Measurements from ENCODE around the gene POM121C. TPM values are rescaled to one million over a fixed set of nuclear protein-coding genes. Genes with fewer than 3 reads are reported as not detected.
"Not testable (repeated sequence)": the region's sequence is repeated elsewhere in the genome, so short reads cannot be mapped to it uniquely, and the experiment has no call there.

The POM121C gene
- total and polyA plus RNA-seq, 2 experiments from 2014 or later, result 41.5 to 44.0 TPM

DNA sequence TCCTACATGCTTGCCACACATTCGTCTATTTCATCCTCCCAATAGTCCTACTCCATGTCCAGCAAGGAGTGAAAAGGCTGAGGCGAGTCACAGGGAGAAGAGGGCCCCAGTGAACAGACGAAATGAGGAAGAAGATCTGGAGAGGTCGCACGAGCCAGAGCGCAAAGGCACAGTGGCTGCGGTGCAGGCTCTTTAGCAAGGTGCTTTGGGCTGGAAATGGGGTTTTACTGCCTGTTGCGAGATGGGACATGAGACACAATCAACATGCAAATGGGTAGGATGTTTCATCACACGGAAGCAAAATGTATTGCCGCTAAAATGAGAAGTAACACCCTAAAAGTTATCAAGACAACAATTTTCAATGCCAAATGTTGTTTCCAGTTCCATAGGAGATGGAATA is 29.7 kb downstream of the POM121C start:
- H3K36me3 ChIP-seq (ENCODE audit: insufficient read depth); H4K20me1 ChIP-seq (replicated peaks; ENCODE audit: insufficient read depth); H3K4me1 ChIP-seq (ENCODE audit: insufficient read depth); H3K4me1 Mint-ChIP-seq; DNase-seq (ENCODE audit: low spot score); H3K4me2 ChIP-seq; H3K9me3 Mint-ChIP-seq; H3K4me3 Mint-ChIP-seq; H3K27ac ChIP-seq (ENCODE audit: low read depth); H3K36me3 Mint-ChIP-seq (ENCODE audit: low read depth); H3K79me2 ChIP-seq (replicated peaks; ENCODE audit: insufficient read depth); H3K4me3 ChIP-seq; H2AFZ ChIP-seq; H3K9me2 ChIP-seq (ENCODE audit: insufficient read depth); H3K27me3 Mint-ChIP-seq (ENCODE audit: insufficient read depth, low read depth, poor library complexity); ATAC-seq; H3K27ac Mint-ChIP-seq; H3F3A ChIP-seq (replicated peaks; ENCODE audit: low read depth); H3K27me3 ChIP-seq (ENCODE audit: insufficient read depth): not testable (repeated sequence)

DNA sequence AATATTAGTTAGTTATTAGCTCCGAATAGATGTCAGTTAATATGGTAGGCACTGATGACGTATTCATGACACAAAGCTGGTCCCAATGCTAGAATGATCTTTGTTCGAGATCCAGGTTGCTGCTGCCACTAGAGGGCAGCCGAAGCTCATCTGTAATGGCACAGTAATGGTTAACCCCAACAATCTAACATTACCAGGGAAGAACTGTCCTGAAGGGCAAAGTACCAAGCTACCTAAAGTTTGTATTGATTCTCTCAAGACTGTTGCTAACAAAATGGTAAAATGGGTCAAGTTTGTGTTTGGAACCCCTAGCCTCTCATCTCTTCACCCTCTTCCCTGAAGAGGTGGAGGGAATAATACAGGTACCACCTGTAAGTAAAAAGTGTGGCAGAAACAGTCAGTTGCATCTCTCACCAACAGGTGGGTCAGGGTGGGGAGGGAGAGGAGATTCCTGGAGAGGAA is 33.6 kb downstream of the POM121C start:
- H3K27me3 Mint-ChIP-seq (ENCODE audit: insufficient read depth, low read depth, poor library complexity); H3K4me2 ChIP-seq; H3K27ac ChIP-seq (ENCODE audit: low read depth); H4K20me1 ChIP-seq (replicated peaks; ENCODE audit: insufficient read depth); H3K27me3 ChIP-seq (ENCODE audit: insufficient read depth); H3F3A ChIP-seq (replicated peaks; ENCODE audit: low read depth); H3K4me1 Mint-ChIP-seq; H3K9me2 ChIP-seq (ENCODE audit: insufficient read depth); H3K4me3 ChIP-seq; H3K79me2 ChIP-seq (replicated peaks; ENCODE audit: insufficient read depth); H3K9me3 Mint-ChIP-seq; H3K27ac Mint-ChIP-seq; H3K36me3 Mint-ChIP-seq (ENCODE audit: low read depth); DNase-seq (ENCODE audit: low spot score); H3K36me3 ChIP-seq (ENCODE audit: insufficient read depth); H3K4me1 ChIP-seq (ENCODE audit: insufficient read depth); H2AFZ ChIP-seq; H3K4me3 Mint-ChIP-seq: not testable (repeated sequence)
- peak; percentile 92 for ATAC-seq
- TF ChIP-seq, protein P1, sequence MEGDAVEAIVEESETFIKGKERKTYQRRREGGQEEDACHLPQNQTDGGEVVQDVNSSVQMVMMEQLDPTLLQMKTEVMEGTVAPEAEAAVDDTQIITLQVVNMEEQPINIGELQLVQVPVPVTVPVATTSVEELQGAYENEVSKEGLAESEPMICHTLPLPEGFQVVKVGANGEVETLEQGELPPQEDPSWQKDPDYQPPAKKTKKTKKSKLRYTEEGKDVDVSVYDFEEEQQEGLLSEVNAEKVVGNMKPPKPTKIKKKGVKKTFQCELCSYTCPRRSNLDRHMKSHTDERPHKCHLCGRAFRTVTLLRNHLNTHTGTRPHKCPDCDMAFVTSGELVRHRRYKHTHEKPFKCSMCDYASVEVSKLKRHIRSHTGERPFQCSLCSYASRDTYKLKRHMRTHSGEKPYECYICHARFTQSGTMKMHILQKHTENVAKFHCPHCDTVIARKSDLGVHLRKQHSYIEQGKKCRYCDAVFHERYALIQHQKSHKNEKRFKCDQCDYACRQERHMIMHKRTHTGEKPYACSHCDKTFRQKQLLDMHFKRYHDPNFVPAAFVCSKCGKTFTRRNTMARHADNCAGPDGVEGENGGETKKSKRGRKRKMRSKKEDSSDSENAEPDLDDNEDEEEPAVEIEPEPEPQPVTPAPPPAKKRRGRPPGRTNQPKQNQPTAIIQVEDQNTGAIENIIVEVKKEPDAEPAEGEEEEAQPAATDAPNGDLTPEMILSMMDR (conservative IDR thresholded peaks at IDR 0.05; ENCODE audit: low read depth in 2 of 2), result peak; percentile 20 to 28; a peak in 2 of 4 replicates

DNA sequence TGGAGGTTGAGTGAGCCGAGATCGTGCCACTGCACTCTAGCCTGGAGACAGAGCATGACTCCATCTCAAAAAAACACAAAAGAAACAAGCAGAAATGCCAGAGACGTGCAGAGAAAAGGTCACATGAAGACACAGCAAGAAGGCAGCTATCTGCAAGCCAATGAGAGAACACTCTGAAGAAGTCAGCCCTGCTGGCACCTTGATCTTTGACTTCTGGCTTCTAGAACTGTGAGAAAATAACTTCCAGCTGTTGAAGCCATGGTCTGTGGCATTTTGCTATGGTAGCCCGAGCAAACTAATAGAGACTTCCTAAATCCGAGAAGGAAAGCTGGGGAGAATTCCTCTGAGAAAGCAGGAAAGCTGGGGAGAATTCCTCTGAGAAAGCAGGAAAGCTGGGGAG is 36.2 kb downstream of the POM121C start:
- not testable (repeated sequence) for H3K27ac ChIP-seq (ENCODE audit: low read depth); H3K9me3 Mint-ChIP-seq

DNA sequence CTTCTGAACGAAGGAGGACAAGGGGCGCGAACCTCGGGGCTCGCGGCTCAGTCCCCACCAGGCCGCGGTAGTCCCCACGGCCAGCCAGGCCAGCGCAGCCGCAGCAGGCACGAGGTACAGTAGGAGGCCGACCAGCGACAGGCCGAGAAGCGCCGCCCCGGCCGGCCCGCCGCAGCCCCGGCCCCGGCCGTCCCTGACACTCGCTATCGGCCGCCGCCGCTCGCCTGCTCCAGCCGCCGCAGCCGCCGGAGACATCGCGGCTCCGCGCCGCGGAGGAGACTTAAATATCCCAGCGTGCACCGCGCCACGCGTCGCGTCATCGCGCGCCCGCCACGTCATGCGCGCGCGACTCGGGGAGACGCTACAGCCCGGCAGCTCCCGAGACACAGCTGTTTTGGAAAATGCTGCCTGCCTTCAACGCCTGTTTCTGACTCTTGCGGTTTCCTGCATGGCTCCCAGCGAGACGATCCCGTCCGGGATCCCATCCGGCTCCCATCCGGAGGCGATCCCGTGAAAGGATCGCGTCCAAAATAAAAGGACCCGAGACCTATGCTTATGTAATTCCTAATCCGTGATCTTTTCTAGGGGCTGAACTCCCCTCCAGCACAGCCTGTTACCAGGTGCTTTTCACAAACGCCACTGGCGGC is 43.5 kb downstream of the POM121C start:
- not testable (repeated sequence) for H3K79me2 ChIP-seq (replicated peaks; ENCODE audit: insufficient read depth); H3F3A ChIP-seq (replicated peaks; ENCODE audit: low read depth); H3K4me1 ChIP-seq (ENCODE audit: insufficient read depth); H3K9me3 Mint-ChIP-seq; H4K20me1 ChIP-seq (replicated peaks; ENCODE audit: insufficient read depth); H3K27me3 ChIP-seq (ENCODE audit: insufficient read depth); H2AFZ ChIP-seq; H3K9me2 ChIP-seq (ENCODE audit: insufficient read depth); H3K4me1 Mint-ChIP-seq; H3K27me3 Mint-ChIP-seq (ENCODE audit: insufficient read depth, low read depth, poor library complexity)
- Mint-ChIP-seq H3K4me3 (peak overlapping the region; percentile 89), H3K27ac (peak overlapping the region; percentile 97), H3K36me3 (ENCODE audit: low read depth) (peaks cover 31% of the 10 kb centered on the region)
- Histone ChIP-seq H3K4me3 (peak overlapping the region; percentile 77), H3K4me2 (peak overlapping the region; percentile 85), H3K36me3 (ENCODE audit: insufficient read depth) (peaks cover 12% of the 10 kb centered on the region), H3K27ac (ENCODE audit: low read depth) (0 out of 2 replicates have a peak overlapping the region, but pooled peaks have one; percentile 83)
- ATAC-seq, result peak; percentile 89
- DNase-seq (ENCODE audit: low spot score), result peak; percentile 16
- TF ChIP-seq POLR2AphosphoS5 (IDR thresholded peaks at IDR 0.05; ENCODE audit: low read depth), result peak; percentile 55
- peak; percentile 14; the same call in 1 of the 2 replicates for TF ChIP-seq CREB1 (CRISPR knock-in tag; IDR thresholded peaks at IDR 0.05; ENCODE audit: low read depth)

More for the DNA sequence above, 36.2 kb downstream of the POM121C start:
- not testable (repeated sequence) for H2AFZ ChIP-seq; H3K36me3 Mint-ChIP-seq (ENCODE audit: low read depth); H3K27ac Mint-ChIP-seq; H3F3A ChIP-seq (replicated peaks; ENCODE audit: low read depth); DNase-seq (ENCODE audit: low spot score); ATAC-seq; H3K4me3 Mint-ChIP-seq; H3K79me2 ChIP-seq (replicated peaks; ENCODE audit: insufficient read depth); H3K4me3 ChIP-seq; H3K27me3 ChIP-seq (ENCODE audit: insufficient read depth); H3K4me2 ChIP-seq; H3K9me2 ChIP-seq (ENCODE audit: insufficient read depth); H3K4me1 ChIP-seq (ENCODE audit: insufficient read depth); H4K20me1 ChIP-seq (replicated peaks; ENCODE audit: insufficient read depth); H3K36me3 ChIP-seq (ENCODE audit: insufficient read depth); H3K27me3 Mint-ChIP-seq (ENCODE audit: insufficient read depth, low read depth, poor library complexity); H3K4me1 Mint-ChIP-seq

DNA sequence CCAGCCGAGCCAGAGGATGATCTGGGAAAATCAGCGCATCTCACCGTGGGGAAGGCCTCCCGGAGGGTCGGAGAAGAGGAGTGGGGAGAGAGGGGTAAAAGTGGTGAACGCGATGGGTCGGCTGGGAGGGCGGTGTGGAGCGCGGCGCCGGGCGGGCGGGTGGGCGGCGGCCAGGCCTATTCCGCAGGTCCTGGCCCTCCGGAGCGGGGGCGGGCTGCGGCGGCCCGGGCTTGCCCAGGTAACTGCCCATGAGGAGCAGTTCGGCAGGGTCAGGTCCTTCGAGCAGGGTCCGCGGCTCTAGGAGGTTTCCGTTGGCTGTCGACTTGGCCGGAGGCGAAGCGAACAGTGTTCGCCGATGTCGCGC is 44.0 kb downstream of the POM121C start:
- not testable (repeated sequence) for H3K27me3 Mint-ChIP-seq (ENCODE audit: insufficient read depth, low read depth, poor library complexity); DNase-seq (ENCODE audit: low spot score); H4K20me1 ChIP-seq (replicated peaks; ENCODE audit: insufficient read depth); H3K4me1 ChIP-seq (ENCODE audit: insufficient read depth); H3K9me3 Mint-ChIP-seq; H3K79me2 ChIP-seq (replicated peaks; ENCODE audit: insufficient read depth); H2AFZ ChIP-seq; H3K27me3 ChIP-seq (ENCODE audit: insufficient read depth); H3F3A ChIP-seq (replicated peaks; ENCODE audit: low read depth); H3K27ac ChIP-seq (ENCODE audit: low read depth); H3K9me2 ChIP-seq (ENCODE audit: insufficient read depth); H3K4me1 Mint-ChIP-seq
- Histone ChIP-seq H3K4me2 (peak overlapping the region; percentile 75), H3K4me3 (peak overlapping the region; percentile 77), H3K36me3 (ENCODE audit: insufficient read depth) (peaks cover 13% of the 10 kb centered on the region)
- H3K36me3 Mint-ChIP-seq (ENCODE audit: low read depth), result peaks cover 36% of the 10 kb centered on the region
- peak overlapping the region; percentile 83; the same call in 1 of the 2 replicates for H3K27ac Mint-ChIP-seq
- ATAC-seq, result peak; percentile 71
- H3K4me3 Mint-ChIP-seq, result peak overlapping the region; percentile 90
